HepG2 (cell line): ENCODE measurements around the gene UVSSA. TPM values are rescaled to one million over a fixed set of nuclear protein-coding genes. Genes with fewer than 3 reads are reported as not detected.

Source experiments
- AGO2 ChIP-seq: fragments of 200-400 bp; formaldehyde crosslinking; optimal IDR thresholded peaks from 2 replicates; pipeline ENCODE3; 2017; ENCODE audit warnings: mild to moderate bottlenecking, low read depth, low read length, moderate library complexity
- NBN ChIP-seq: fragments of 450-650 bp; conservative IDR thresholded peaks from 2 replicates; pipeline ENCODE4 v1.6.1; 2017
- NONO ChIP-seq, 2 experiments: fragments of 450-650 bp in 1 of 2; sonication (generic) in 1 of 2; formaldehyde crosslinking in 1 of 2; IDR thresholded peaks in 1 of 2; conservative IDR thresholded peaks in 1 of 2; 2 replicates each; pipeline versions ENCODE4 v1.6.1 to v1.8.0; 2017 to 2022; ENCODE audit warnings: mild to moderate bottlenecking in 1 of 2, missing genetic modification reagents in 1 of 2, moderate library complexity in 1 of 2
- RFXANK ChIP-seq: IDR thresholded peaks from 2 replicates; pipeline ENCODE4 v1.6.1; 2016
- SMAD9 ChIP-seq: sonication (generic); formaldehyde crosslinking; IDR thresholded peaks from 2 replicates; pipeline ENCODE4 v1.5.1; 2020; ENCODE audit warnings: mild to moderate bottlenecking, missing genetic modification reagents
- ZFP82 ChIP-seq: sonication (generic); formaldehyde crosslinking; IDR thresholded peaks from 2 replicates; pipeline ENCODE4 v1.5.1; 2020; ENCODE audit warnings: mild to moderate bottlenecking, missing genetic modification reagents, borderline replicate concordance
- ZIK1 ChIP-seq: sonication (generic); formaldehyde crosslinking; IDR thresholded peaks from 2 replicates; pipeline ENCODE4 v1.5.0; 2020; ENCODE audit warnings: mild to moderate bottlenecking, low read depth, missing genetic modification reagents, borderline replicate concordance
- ZNF556 ChIP-seq: sonication (generic); formaldehyde crosslinking; IDR thresholded peaks from 2 replicates; pipeline ENCODE4 v1.4.0; 2020; ENCODE audit warnings: mild to moderate bottlenecking, missing genetic modification reagents, borderline replicate concordance
- ZNF562 ChIP-seq: sonication (generic); formaldehyde crosslinking; IDR thresholded peaks from 2 replicates; pipeline ENCODE4 v1.8.0; 2022; ENCODE audit warnings: missing genetic modification reagents, borderline replicate concordance
- polyA plus RNA-seq, 8 experiments: library from polyadenylated mRNA; depleted of rRNA in 3 of 8; stranded (reverse) in 7 of 8; unstranded in 1 of 8; fragments of >200 nt; fragmentation: Illumina TruSeq in 4 of 8; extraction: Trizol in 4 of 8; gene quantifications; 2 replicates each; pipeline versions ENCODE4 v1.2.1 to v1.2.3, GENCODE V29; 2011 to 2016; ENCODE audit warnings: low read depth in 4 of 8, missing spikeins in 1 of 8, mixed read lengths in 1 of 8; ENCODE audit not compliant: insufficient read depth in 1 of 8
- total RNA-seq, 5 experiments: library from RNA; depleted of rRNA; stranded (reverse); fragments of >200 nt; fragmentation: Illumina TruSeq; extraction: Trizol; gene quantifications; 2 replicates each; pipeline ENCODE4 v1.2.3, GENCODE V29; 2016; ENCODE audit warnings: low read depth in 1 of 5
- TF ChIP-seq, protein P1 (sequence below), 2 experiments: fragments of 450-650 bp in 1 of 2; sonication (generic) in 1 of 2; formaldehyde crosslinking in 1 of 2; IDR thresholded peaks; 2 replicates each; pipeline versions ENCODE4 v1.6.1 to v1.8.0; 2016 to 2022; ENCODE audit warnings: antibody characterized with exemption in 1 of 2, mild to moderate bottlenecking in 1 of 2, missing genetic modification reagents in 1 of 2
- TF ChIP-seq, protein P2 (sequence below): sonication (generic); formaldehyde crosslinking; IDR thresholded peaks from 2 replicates; pipeline ENCODE4 v1.5.0; 2020; ENCODE audit warnings: mild to moderate bottlenecking, missing genetic modification reagents
- TF ChIP-seq, protein P3 (sequence below): sonication (generic); formaldehyde crosslinking; IDR thresholded peaks from 2 replicates; pipeline ENCODE4 v1.5.0; 2020; ENCODE audit warnings: mild to moderate bottlenecking, missing genetic modification reagents

The UVSSA gene
- total and polyA plus RNA-seq, 2 of the 13 experiments (the other 11 are each of a cell fraction or from before 2014, with no cell fraction given): 4.6 to 8.4 TPM

DNA sequence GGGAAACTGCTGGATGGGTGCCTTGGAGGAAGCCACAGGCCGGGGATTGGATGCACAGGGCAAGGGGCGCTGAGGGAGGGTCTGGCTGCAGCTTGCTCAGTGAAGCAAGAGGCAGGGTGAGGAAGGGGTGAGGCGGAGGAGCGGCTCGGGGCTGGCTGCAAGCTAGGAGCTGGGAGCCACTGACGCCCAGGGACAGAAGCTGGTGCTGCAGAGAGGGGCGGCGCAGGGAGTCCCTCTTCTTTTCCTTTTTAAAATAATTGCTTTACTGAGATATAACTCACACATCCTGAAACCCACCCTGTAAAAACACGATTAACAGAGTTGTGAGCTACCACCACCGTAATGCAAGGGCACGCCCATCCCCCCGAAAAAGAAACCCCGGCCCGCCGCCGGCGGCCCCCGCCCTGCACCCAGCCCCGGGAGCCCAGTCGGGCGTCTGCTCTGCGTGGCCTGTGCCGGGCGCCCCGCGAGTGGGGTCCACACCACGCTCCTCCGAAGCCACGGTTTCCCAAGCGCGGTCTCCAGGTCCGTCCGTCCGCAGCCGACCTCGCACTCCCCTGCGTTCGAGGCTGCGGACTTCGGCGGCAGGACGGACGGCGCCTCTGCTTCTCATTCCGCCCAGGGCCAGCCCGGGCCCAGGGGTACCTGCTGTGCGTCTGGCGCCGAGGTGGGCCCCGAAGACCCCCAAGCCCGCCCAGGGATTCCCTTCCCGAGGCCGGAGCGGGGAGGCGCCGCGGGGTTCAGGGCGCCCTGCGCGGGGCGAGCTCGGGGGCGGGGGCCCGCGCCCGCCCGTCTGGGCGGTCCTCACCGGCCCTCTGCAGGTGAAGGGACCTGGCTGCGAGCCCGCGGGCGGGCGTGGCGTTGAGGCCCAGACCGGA, 866 bp upstream of the UVSSA start (continued):
- TF ChIP-seq RFXANK (no peak), NBN (no peak), SMAD9 (CRISPR knock-in tag) (no peak), ZIK1 (CRISPR knock-in tag) (peak; percentile 61; the same call in 1 of the 2 replicates), ZNF556 (CRISPR knock-in tag) (no peak; the same call in 1 of the 2 replicates), AGO2 (peak; percentile 56), NONO (IDR thresholded peaks at IDR 0.05) (no peak), NONO (CRISPR knock-in tag; conservative IDR thresholded peaks at IDR 0.05) (peak; percentile 36; the same call in 1 of the 2 replicates), ZNF562 (CRISPR knock-in tag) (no peak), ZFP82 (CRISPR knock-in tag) (peak; percentile 36; the same call in 1 of the 2 replicates)
- TF ChIP-seq, protein P1, sequence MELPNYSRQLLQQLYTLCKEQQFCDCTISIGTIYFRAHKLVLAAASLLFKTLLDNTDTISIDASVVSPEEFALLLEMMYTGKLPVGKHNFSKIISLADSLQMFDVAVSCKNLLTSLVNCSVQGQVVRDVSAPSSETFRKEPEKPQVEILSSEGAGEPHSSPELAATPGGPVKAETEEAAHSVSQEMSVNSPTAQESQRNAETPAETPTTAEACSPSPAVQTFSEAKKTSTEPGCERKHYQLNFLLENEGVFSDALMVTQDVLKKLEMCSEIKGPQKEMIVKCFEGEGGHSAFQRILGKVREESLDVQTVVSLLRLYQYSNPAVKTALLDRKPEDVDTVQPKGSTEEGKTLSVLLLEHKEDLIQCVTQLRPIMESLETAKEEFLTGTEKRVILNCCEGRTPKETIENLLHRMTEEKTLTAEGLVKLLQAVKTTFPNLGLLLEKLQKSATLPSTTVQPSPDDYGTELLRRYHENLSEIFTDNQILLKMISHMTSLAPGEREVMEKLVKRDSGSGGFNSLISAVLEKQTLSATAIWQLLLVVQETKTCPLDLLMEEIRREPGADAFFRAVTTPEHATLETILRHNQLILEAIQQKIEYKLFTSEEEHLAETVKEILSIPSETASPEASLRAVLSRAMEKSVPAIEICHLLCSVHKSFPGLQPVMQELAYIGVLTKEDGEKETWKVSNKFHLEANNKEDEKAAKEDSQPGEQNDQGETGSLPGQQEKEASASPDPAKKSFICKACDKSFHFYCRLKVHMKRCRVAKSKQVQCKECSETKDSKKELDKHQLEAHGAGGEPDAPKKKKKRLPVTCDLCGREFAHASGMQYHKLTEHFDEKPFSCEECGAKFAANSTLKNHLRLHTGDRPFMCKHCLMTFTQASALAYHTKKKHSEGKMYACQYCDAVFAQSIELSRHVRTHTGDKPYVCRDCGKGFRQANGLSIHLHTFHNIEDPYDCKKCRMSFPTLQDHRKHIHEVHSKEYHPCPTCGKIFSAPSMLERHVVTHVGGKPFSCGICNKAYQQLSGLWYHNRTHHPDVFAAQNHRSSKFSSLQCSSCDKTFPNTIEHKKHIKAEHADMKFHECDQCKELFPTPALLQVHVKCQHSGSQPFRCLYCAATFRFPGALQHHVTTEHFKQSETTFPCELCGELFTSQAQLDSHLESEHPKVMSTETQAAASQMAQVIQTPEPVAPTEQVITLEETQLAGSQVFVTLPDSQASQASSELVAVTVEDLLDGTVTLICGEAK (IDR thresholded peaks at IDR 0.05): no peak
- TF ChIP-seq, protein P1 (CRISPR knock-in tag; IDR thresholded peaks at IDR 0.05): no peak
- TF ChIP-seq, protein P2, sequence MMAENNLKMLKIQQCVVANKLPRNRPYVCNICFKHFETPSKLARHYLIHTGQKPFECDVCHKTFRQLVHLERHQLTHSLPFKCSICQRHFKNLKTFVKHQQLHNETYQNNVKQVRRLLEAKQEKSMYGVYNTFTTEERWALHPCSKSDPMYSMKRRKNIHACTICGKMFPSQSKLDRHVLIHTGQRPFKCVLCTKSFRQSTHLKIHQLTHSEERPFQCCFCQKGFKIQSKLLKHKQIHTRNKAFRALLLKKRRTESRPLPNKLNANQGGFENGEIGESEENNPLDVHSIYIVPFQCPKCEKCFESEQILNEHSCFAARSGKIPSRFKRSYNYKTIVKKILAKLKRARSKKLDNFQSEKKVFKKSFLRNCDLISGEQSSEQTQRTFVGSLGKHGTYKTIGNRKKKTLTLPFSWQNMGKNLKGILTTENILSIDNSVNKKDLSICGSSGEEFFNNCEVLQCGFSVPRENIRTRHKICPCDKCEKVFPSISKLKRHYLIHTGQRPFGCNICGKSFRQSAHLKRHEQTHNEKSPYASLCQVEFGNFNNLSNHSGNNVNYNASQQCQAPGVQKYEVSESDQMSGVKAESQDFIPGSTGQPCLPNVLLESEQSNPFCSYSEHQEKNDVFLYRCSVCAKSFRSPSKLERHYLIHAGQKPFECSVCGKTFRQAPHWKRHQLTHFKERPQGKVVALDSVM (CRISPR knock-in tag): peak; percentile 38; the same call in 1 of the 2 replicates
- TF ChIP-seq, protein P3, sequence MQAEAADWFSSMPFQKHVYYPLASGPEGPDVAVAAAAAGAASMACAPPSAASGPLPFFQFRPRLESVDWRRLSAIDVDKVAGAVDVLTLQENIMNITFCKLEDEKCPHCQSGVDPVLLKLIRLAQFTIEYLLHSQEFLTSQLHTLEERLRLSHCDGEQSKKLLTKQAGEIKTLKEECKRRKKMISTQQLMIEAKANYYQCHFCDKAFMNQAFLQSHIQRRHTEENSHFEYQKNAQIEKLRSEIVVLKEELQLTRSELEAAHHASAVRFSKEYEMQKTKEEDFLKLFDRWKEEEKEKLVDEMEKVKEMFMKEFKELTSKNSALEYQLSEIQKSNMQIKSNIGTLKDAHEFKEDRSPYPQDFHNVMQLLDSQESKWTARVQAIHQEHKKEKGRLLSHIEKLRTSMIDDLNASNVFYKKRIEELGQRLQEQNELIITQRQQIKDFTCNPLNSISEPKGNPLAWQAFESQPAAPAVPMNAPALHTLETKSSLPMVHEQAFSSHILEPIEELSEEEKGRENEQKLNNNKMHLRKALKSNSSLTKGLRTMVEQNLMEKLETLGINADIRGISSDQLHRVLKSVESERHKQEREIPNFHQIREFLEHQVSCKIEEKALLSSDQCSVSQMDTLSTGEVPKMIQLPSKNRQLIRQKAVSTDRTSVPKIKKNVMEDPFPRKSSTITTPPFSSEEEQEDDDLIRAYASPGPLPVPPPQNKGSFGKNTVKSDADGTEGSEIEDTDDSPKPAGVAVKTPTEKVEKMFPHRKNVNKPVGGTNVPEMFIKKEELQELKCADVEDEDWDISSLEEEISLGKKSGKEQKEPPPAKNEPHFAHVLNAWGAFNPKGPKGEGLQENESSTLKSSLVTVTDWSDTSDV: 0 out of 2 replicates have a peak, but pooled peaks have one; percentile 65
